IMR-90 (cell line): ENCODE results near the gene MYO10. TPM values are rescaled to one million over a fixed set of nuclear protein-coding genes. Genes with fewer than 3 reads are reported as not detected.

Source experiments
- ATAC-seq: fragments of 200-7000 bp; cut with Tn5 transposase; 2 replicates; pipeline ENCODE4 v1.9.1; 2020; ENCODE audit warnings: low read depth, mild to moderate bottlenecking, moderate library complexity
- BruUV-seq: library from RNA; stranded (reverse); fragments of 400-500 nt; replicated peaks from 2 replicates; lab custom pipeline; 2021; lab: Mats Ljungman, UMichigan
- CTCF ChIA-PET: fragments of 300-600 bp; formaldehyde crosslinking; extraction: SDS; loops from one replicate; lab custom pipeline; 2021; ENCODE audit warnings: antibody characterized with exemption; lab: Yijun Ruan, JAX
- POLR2A ChIA-PET: fragments of 300-600 bp; sonication (Branson Sonifier 250); formaldehyde crosslinking; loops from one replicate; lab custom pipeline; 2022; ENCODE audit warnings: antibody characterized with exemption; ENCODE audit not compliant: unreplicated experiment; lab: Charles Lee
- DNase-seq: peaks from one replicate; pipeline ENCODE4 v3.0.0; 2013
- H2AFZ ChIP-seq: replicated peaks from 2 replicates; pipeline ENCODE3; 2013; ENCODE audit warnings: low read length, mild to moderate bottlenecking; ENCODE audit not compliant: poor library complexity
- H2AK5ac ChIP-seq: 2 replicates; pipeline ENCODE4 v1.6.1; 2013; ENCODE audit warnings: low read depth, low read length, inconsistent platforms
- H2AK9ac ChIP-seq: replicated peaks from 2 replicates; pipeline ENCODE3; 2013; ENCODE audit warnings: mild to moderate bottlenecking, low read depth, low read length, moderate library complexity; ENCODE audit not compliant: poor library complexity
- H2BK120ac ChIP-seq: 2 replicates; pipeline ENCODE4 v1.6.1; 2013; ENCODE audit warnings: low read depth, low read length, inconsistent platforms
- H2BK15ac ChIP-seq: 3 replicates; pipeline ENCODE4 v1.6.1; 2013; ENCODE audit warnings: low read depth, low read length, inconsistent platforms
- H2BK20ac ChIP-seq: 2 replicates; pipeline ENCODE4 v1.6.1; 2013; ENCODE audit warnings: low read depth, mild to moderate bottlenecking, inconsistent platforms, low read length, moderate library complexity
- H2BK5ac ChIP-seq: 2 replicates; pipeline ENCODE4 v1.6.1; 2013; ENCODE audit warnings: mild to moderate bottlenecking, low read depth, low read length, inconsistent platforms; ENCODE audit not compliant: poor library complexity, severe bottlenecking
- H3K14ac ChIP-seq: replicated peaks from 2 replicates; pipeline ENCODE4 v1.6.1; 2013; ENCODE audit warnings: low read depth, low read length, inconsistent platforms
- H3K18ac ChIP-seq: 2 replicates; pipeline ENCODE4 v1.6.1; 2013; ENCODE audit warnings: low read depth, low read length, control low read depth
- H3K23ac ChIP-seq: 2 replicates; pipeline ENCODE4 v1.6.1; 2013; ENCODE audit warnings: low read depth, low read length, inconsistent platforms
- H3K27ac ChIP-seq: 2 replicates; pipeline ENCODE4 v1.5.1; 2013; ENCODE audit warnings: mild to moderate bottlenecking, control low read depth, low read length; ENCODE audit not compliant: insufficient read depth
- H3K27me3 ChIP-seq: 2 replicates; pipeline ENCODE4 v1.6.1; 2013; ENCODE audit warnings: low read length; ENCODE audit not compliant: control insufficient read depth, insufficient read depth
- H3K36me3 ChIP-seq: 2 replicates; pipeline ENCODE4 v1.6.1; 2013; ENCODE audit warnings: low read length, mixed read lengths; ENCODE audit not compliant: control insufficient read depth, insufficient read depth
- H3K4ac ChIP-seq: 2 replicates; pipeline ENCODE4 v1.6.1; 2013; ENCODE audit warnings: low read depth, low read length, inconsistent platforms
- H3K4me1 ChIP-seq: 2 replicates; pipeline ENCODE4 v1.6.1; 2013; ENCODE audit warnings: low read length, mixed read lengths; ENCODE audit not compliant: control insufficient read depth, insufficient read depth
- H3K4me2 ChIP-seq: 2 replicates; pipeline ENCODE4 v1.6.1; 2013; ENCODE audit warnings: low read depth, mild to moderate bottlenecking, control low read depth, low read length, moderate library complexity
- H3K4me3 ChIP-seq: 2 replicates; pipeline ENCODE4 v1.5.1; 2013; ENCODE audit warnings: low read depth, mild to moderate bottlenecking, control low read depth, low read length, moderate library complexity; ENCODE audit not compliant: insufficient read depth
- H3K56ac ChIP-seq: 2 replicates; pipeline ENCODE4 v1.6.1; 2013; ENCODE audit warnings: low read length, inconsistent platforms; ENCODE audit not compliant: insufficient read depth; ENCODE audit errors: extremely low read depth
- H3K79me1 ChIP-seq, 2 experiments: 2 replicates each; pipeline ENCODE4 v1.6.1; 2013; ENCODE audit warnings: low read length in 2 of 2, inconsistent platforms in 1 of 2, low read depth in 1 of 2
- H3K9ac ChIP-seq: 2 replicates; pipeline ENCODE4 v1.6.1; 2013; ENCODE audit warnings: low read depth, low read length, control low read depth
- H3K9me1 ChIP-seq: 2 replicates; pipeline ENCODE4 v1.6.1; 2013; ENCODE audit warnings: low read length, inconsistent platforms; ENCODE audit not compliant: insufficient read depth
- H3K9me3 ChIP-seq: 2 replicates; pipeline ENCODE4 v1.6.1; 2013; ENCODE audit warnings: low read length; ENCODE audit not compliant: control insufficient read depth, insufficient read depth
- H4K20me1 ChIP-seq: 2 replicates; pipeline ENCODE4 v1.6.1; 2013; ENCODE audit warnings: low read length, inconsistent platforms; ENCODE audit not compliant: insufficient read depth
- H4K5ac ChIP-seq: 2 replicates; pipeline ENCODE4 v1.6.1; 2013; ENCODE audit warnings: mild to moderate bottlenecking, low read depth, low read length, control low read depth
- H4K8ac ChIP-seq, 2 experiments: 2 replicates each; pipeline ENCODE4 v1.6.1; 2013; ENCODE audit warnings: low read depth in 2 of 2, low read length in 2 of 2, control low read depth in 1 of 2, inconsistent platforms in 1 of 2
- H4K91ac ChIP-seq: 2 replicates; pipeline ENCODE4 v1.6.1; 2013; ENCODE audit warnings: low read depth, low read length, inconsistent platforms; ENCODE audit not compliant: insufficient read depth
- CEBPB ChIP-seq: IDR thresholded peaks from 2 replicates; pipeline ENCODE4 v1.6.1; 2012; ENCODE audit warnings: low read depth, low read length, improper control_type of control experiment
- MAZ ChIP-seq: IDR thresholded peaks from 2 replicates; pipeline ENCODE4 v1.6.1; 2012; ENCODE audit warnings: low read depth, mild to moderate bottlenecking, low read length, improper control_type of control experiment, moderate library complexity, borderline replicate concordance
- MXI1 ChIP-seq: IDR thresholded peaks from 2 replicates; pipeline ENCODE4 v1.6.1; 2012; ENCODE audit warnings: low read depth, mild to moderate bottlenecking, low read length, moderate library complexity, borderline replicate concordance
- POLR2A ChIP-seq: IDR thresholded peaks from 2 replicates; pipeline ENCODE4 v1.6.1; 2012; ENCODE audit warnings: mild to moderate bottlenecking, low read depth, low read length
- RCOR1 ChIP-seq: IDR thresholded peaks from 2 replicates; pipeline ENCODE4 v1.6.1; 2012; ENCODE audit warnings: mild to moderate bottlenecking, low read length, improper control_type of control experiment; ENCODE audit not compliant: insufficient replicate concordance
- RFX5 ChIP-seq: IDR thresholded peaks from 2 replicates; pipeline ENCODE4 v1.8.0; 2012; ENCODE audit warnings: low read depth, mild to moderate bottlenecking, low read length, moderate library complexity
- SMC3 ChIP-seq: fragments of 150-350 bp; IDR thresholded peaks from 2 replicates; pipeline ENCODE4 v1.6.1; 2016; ENCODE audit warnings: low read depth, mild to moderate bottlenecking, antibody characterized with exemption, low read length, moderate library complexity
- WGBS, 2 experiments: methylation state at CpG; one replicate each; pipeline versions ENCODE4 v1.1.5 to v1.1.7; 2013; ENCODE audit warnings: missing lambda C conversion rate in 2 of 2; ENCODE audit not compliant: insufficient read length in 1 of 2; ENCODE audit errors: extremely low coverage in 2 of 2; 5-methylcytosine and 5-hydroxymethylcytosine counted together
- dilution Hi-C: fragments of 300-500 bp; cut with HindIII; formaldehyde crosslinking; loops from one replicate; pipeline ENCODE4 v1.14.3; 2018; ENCODE audit warnings: low sequenced_read_pairs; ENCODE audit not compliant: unreplicated experiment
- in situ Hi-C: fragments of 300-500 bp; cut with MboI; formaldehyde crosslinking; loops from 3 replicates; pipeline ENCODE4 v1.14.3; 2019; ENCODE audit warnings: low sequenced_read_pairs, inconsistent platforms, mixed read lengths
- intact Hi-C: fragments of 100-400 bp; cut with micrococcal nuclease; formaldehyde crosslinking; loops from 2 replicates; pipeline ENCODE4 v1.10.0; 2022
- polyA plus RNA-seq, 3 experiments: library from polyadenylated mRNA; depleted of rRNA; stranded (reverse); fragments of >200 nt; gene quantifications; 2 replicates each; pipeline ENCODE4 v1.2.3, GENCODE V29; 2012; ENCODE audit warnings: low replicate concordance in 1 of 3
- total RNA-seq: library from RNA; depleted of rRNA; stranded (reverse); fragments of >200 nt; gene quantifications from 2 replicates; pipeline ENCODE4 v1.2.3, GENCODE V29; 2012
- TF ChIP-seq, protein P1 (sequence below): fragments of 150-350 bp; IDR thresholded peaks from 2 replicates; pipeline ENCODE4 v1.6.1; 2016; ENCODE audit warnings: low read depth, mild to moderate bottlenecking, low read length, moderate library complexity, borderline replicate concordance

Gene MYO10
- total and polyA plus RNA-seq, 2 of the 4 experiments (the other 2 are of a cell fraction): 39.9 to 115 TPM

DNA sequence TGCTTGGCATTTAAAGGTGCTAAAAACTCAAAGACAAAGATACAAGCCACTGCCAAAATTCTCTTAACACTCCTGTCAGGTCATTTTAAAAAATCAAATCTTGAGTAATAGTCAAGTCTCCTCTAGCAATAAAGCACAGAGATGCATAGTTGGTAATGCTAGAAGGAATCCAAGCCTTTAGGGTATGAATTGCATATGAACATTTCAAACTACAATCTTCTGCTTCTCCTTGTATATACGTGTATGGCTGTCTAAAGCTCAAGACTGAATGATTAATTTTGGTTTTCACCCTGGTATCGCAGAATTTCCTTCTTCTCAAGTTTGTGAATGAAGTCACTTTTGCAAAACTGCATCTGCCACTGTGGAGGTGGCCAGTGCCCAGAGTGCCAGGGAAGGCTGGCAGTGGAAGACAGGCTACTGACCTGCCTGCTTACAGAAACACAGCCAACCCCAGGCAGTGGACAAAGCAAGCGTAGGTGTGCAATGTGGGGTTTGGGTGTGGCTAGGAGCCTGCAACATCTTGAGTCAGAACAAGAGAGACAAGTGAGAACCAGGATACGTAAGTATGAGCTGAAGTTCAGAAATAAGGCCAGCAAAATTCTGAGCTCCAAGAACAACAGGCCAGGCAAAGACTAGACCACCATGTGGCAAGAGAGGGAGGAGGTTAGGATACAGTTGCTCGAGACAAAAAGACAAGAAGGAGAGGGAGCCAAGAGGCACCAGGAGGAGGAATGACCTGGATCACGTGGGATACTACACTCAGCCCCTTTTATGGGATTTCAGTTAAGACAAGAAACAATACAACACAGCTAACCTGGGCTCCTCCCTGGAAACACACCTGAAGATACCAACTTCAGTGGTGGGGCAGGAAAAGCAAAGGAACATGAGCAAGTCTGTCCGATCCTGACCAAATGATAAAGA is 22.6 kb downstream of the MYO10 start:
- H3K27me3 ChIP-seq: no peaks in the 10 kb centered on the region
- H3K4me3 ChIP-seq: no peak overlapping the region
- peaks cover 3 to 74% of the 10 kb centered on the region in 2 experiments; a peak in 3 of 4 replicates for H3K79me1 ChIP-seq
- in situ Hi-C loops (no loop called here), intact Hi-C loops (no loop called here), dilution Hi-C loops (no loop called here)
- H4K5ac ChIP-seq: no peak overlapping the region
- DNase-seq: no peak
- H4K20me1 ChIP-seq: peaks cover 99% of the 10 kb centered on the region
- no peak overlapping the region for H2BK120ac ChIP-seq
- ATAC-seq: no peak
- no TSS peak for BruUV-seq
- H3K36me3 ChIP-seq: peaks cover 3% of the 10 kb centered on the region
- H3K27ac ChIP-seq: peak overlapping the region; percentile 44; the same call in 1 of the 2 replicates
- no peak overlapping the region for H2BK15ac ChIP-seq
- no peaks in the 10 kb centered on the region for H3K9me3 ChIP-seq
- peak overlapping the region; percentile 7 for H2BK5ac ChIP-seq
- H2AFZ ChIP-seq: no peak overlapping the region
- H3K4ac ChIP-seq: peak overlapping the region; percentile 14
- H3K14ac ChIP-seq: peak overlapping the region; percentile 64; the same call in 1 of the 2 replicates
- ChIA-PET POLR2A (no interaction called here), CTCF (interaction anchor here (0.6 to 1.2 kb wide), 3 partner anchors 20 to 219 kb away, joined by 3 to 5 read pairs (median 3); no protein-coding TSS in a partner anchor)
- H2AK5ac ChIP-seq: peak overlapping the region; percentile 37; the same call in 1 of the 2 replicates
- peaks cover 41% of the 10 kb centered on the region for H3K4me1 ChIP-seq
- peak overlapping the region; percentile 20; the same call in 1 of the 2 replicates for H3K18ac ChIP-seq
- H3K9me1 ChIP-seq: peaks cover 42% of the 10 kb centered on the region
- peak overlapping the region; percentile 2; the same call in 1 of the 2 replicates for H3K23ac ChIP-seq
- peak overlapping the region in 1 of 2 experiments; percentile 11; a peak in 1 of 4 replicates for H4K8ac ChIP-seq
- no peak overlapping the region for H4K91ac ChIP-seq
- H2BK20ac ChIP-seq: no peak overlapping the region
- WGBS, 2 experiments: 70% methylated on average over 2 of the region's 7 CpGs; no CpG with 5 or more reads in 1 of the 2 experiments
- H3K9ac ChIP-seq: no peak overlapping the region
- TF ChIP-seq POLR2A (0 out of 2 replicates have a peak, but pooled peaks have one; percentile 16), RFX5 (no peak), SMC3 (no peak), MXI1 (no peak), CEBPB (no peak), MAZ (no peak), RCOR1 (no peak)
- TF ChIP-seq, protein P1, sequence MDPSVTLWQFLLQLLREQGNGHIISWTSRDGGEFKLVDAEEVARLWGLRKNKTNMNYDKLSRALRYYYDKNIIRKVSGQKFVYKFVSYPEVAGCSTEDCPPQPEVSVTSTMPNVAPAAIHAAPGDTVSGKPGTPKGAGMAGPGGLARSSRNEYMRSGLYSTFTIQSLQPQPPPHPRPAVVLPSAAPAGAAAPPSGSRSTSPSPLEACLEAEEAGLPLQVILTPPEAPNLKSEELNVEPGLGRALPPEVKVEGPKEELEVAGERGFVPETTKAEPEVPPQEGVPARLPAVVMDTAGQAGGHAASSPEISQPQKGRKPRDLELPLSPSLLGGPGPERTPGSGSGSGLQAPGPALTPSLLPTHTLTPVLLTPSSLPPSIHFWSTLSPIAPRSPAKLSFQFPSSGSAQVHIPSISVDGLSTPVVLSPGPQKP: no peak
- H3K4me2 ChIP-seq: peak overlapping the region; percentile 5
- peak overlapping the region; percentile 8 for H2AK9ac ChIP-seq
- H3K56ac ChIP-seq: no peak overlapping the region
